Astrocyte of the cerebellum (primary cell): ENCODE results near the gene OBSCN.

ENCODE experiments used
- DNase-seq: peaks from one replicate; pipeline ENCODE4 v3.0.0-alpha.2; 2011; ENCODE audit warnings: low read depth
- H3K4me3 ChIP-seq: 2 replicates; pipeline ENCODE4 v1.5.1; 2011; ENCODE audit warnings: mild to moderate bottlenecking, low read depth, low read length, moderate library complexity
- CTCF ChIP-seq: IDR thresholded peaks from 2 replicates; pipeline ENCODE4 v1.5.1; 2012; ENCODE audit warnings: low read length, low read depth, moderate library complexity, mild to moderate bottlenecking; ENCODE audit errors: missing control alignments
- in situ Hi-C: cut with HindIII; loops from 2 replicates; pipeline ENCODE4 v1.10.0; 2017; ENCODE audit warnings: low sequenced_read_pairs

OBSCN gene

GRCh38 chr1:228407106-228408040, 199.5 kb downstream of the OBSCN start:
- H3K4me3 ChIP-seq: peak overlapping the region; percentile 80
- no peak for DNase-seq
- in situ Hi-C loops: no loop called here
- no peak for TF ChIP-seq CTCF

GRCh38 chr1:228408041-228408868, 200.4 kb downstream of the OBSCN start:
- no peak for TF ChIP-seq CTCF
- peak overlapping the region; percentile 80 for H3K4me3 ChIP-seq
- no peak for DNase-seq
- in situ Hi-C loops: no loop called here

- no peak for DNase-seq
- TF ChIP-seq CTCF: no peak
- no peak overlapping the region for H3K4me3 ChIP-seq
- in situ Hi-C loops: no loop called here
Observed at GRCh38 chr1:228408869-228409805, 201.3 kb downstream of the OBSCN start.

GRCh38 chr1:228410015-228410414, 202.2 kb downstream of the OBSCN start:
- in situ Hi-C loops: no loop called here
- H3K4me3 ChIP-seq: no peak overlapping the region
- no peak for TF ChIP-seq CTCF
- DNase-seq: no peak

GRCh38 chr1:228410671-228411070, 202.8 kb downstream of the OBSCN start:
- H3K4me3 ChIP-seq: no peak overlapping the region
- DNase-seq: no peak
- no peak for TF ChIP-seq CTCF
- in situ Hi-C loops: no loop called here

GRCh38 chr1:228411121-228411520, 203.3 kb downstream of the OBSCN start:
- no peak for DNase-seq
- in situ Hi-C loops: no loop called here
- no peak overlapping the region for H3K4me3 ChIP-seq
- no peak for TF ChIP-seq CTCF
